Measurements from ENCODE around the gene ATP11A.

The ATP11A gene

DNA sequence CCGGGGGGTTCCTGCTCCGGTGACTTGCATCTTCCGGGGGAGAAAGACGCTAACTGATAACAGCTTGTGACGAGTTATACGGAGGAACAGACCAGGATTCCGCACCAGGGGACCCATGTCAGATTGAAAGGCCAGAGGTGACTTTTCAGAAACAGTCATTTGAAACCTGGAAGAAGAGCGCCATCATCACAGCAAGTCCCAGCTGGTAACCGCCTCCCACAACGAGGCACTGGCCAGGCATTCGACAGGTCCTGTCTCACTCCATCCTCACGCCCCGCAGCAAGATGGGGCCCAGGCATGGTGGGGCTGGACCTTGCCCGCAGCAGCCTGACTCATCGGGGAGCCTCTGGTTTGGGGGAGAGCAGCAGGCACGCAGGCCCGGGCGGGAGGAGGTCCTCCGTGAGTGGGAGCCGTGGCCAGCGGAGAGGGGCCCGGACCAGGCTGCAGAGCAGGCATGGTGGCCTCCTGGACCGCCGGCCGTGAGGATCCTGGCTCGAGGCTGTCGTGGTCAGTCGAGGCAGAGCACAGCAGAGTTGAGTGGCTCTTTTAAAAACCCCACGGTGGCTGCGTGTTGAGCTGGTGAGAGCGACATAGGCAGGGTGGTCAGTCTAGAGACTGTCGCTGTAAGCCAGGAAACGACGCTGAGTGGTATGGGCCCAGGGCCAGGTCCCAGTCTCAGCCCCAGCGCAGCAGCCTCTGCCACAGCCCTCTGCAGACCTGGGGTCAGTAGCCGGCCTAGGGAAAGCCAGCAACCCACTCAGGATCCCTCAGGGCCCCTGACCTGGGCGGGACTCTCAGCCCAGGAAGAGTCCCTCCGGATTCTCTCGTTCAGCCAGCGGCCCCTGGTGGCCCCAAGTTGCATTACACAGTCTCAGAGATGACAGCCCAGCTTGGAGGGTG, 184.3 kb downstream of the ATP11A start:
- peak; percentile 96 for TF ChIP-seq CTCF (IDR thresholded peaks at IDR 0.05; ENCODE audit: low read depth, low read length)
- no peak overlapping the region for H3K4me3 ChIP-seq (ENCODE audit: low read depth, low read length)
- in situ Hi-C loops (cut with HindIII; ENCODE audit: low sequenced_read_pairs), result no loop called here
- peak; percentile 54 for DNase-seq (ENCODE audit: low read depth, low spot score)

GRCh38 chr13:112874751-112875300, 185.0 kb downstream of the ATP11A start:
- H3K4me3 ChIP-seq (ENCODE audit: low read depth, low read length), result no peak overlapping the region
- no peak for TF ChIP-seq CTCF (IDR thresholded peaks at IDR 0.05; ENCODE audit: low read depth, low read length)
- DNase-seq (ENCODE audit: low read depth, low spot score), result no peak
- in situ Hi-C loops (cut with HindIII; ENCODE audit: low sequenced_read_pairs), result no loop called here

DNA sequence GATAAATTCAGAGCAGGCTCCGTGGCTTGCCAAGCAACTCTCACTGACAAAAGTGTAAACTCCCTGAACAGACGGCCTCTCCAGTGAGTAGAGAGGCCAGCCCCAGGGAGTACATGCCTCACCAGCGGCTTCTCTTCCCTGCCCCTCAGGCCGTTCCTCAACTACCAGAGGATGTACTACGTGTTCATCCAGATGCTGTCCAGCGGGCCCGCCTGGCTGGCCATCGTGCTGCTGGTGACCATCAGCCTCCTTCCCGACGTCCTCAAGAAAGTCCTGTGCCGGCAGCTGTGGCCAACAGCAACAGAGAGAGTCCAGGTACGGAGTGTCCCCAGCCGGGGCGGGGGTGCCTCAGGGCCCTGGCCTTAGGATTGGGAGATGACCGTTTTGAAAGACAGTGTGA, 185.8 kb downstream of the ATP11A start:
- no peak for DNase-seq (ENCODE audit: low read depth, low spot score)
- no peak overlapping the region for H3K4me3 ChIP-seq (ENCODE audit: low read depth, low read length)
- in situ Hi-C loops (cut with HindIII; ENCODE audit: low sequenced_read_pairs), result no loop called here
- no peak for TF ChIP-seq CTCF (IDR thresholded peaks at IDR 0.05; ENCODE audit: low read depth, low read length)

GRCh38 chr13:112876305-112877000, 186.6 kb downstream of the ATP11A start:
- no peak for TF ChIP-seq CTCF (IDR thresholded peaks at IDR 0.05; ENCODE audit: low read depth, low read length)
- H3K4me3 ChIP-seq (ENCODE audit: low read depth, low read length), result no peak overlapping the region
- in situ Hi-C loops (cut with HindIII; ENCODE audit: low sequenced_read_pairs), result no loop called here
- DNase-seq (ENCODE audit: low read depth, low spot score), result no peak

- DNase-seq (ENCODE audit: low read depth, low spot score), result no peak
- in situ Hi-C loops (cut with HindIII; ENCODE audit: low sequenced_read_pairs), result no loop called here
These were observed 187.2 kb downstream of the ATP11A start for GRCh38 chr13:112877066-112877465.

More at GRCh38 chr13:112877066-112877465, 187.2 kb downstream of the ATP11A start:
- no peak for TF ChIP-seq CTCF (IDR thresholded peaks at IDR 0.05; ENCODE audit: low read depth, low read length)
- no peak overlapping the region for H3K4me3 ChIP-seq (ENCODE audit: low read depth, low read length)

Measured in astrocyte of the spinal cord (primary cell).